ENCODE measurements around the gene ADAMTSL3.

ADAMTSL3 gene

DNA sequence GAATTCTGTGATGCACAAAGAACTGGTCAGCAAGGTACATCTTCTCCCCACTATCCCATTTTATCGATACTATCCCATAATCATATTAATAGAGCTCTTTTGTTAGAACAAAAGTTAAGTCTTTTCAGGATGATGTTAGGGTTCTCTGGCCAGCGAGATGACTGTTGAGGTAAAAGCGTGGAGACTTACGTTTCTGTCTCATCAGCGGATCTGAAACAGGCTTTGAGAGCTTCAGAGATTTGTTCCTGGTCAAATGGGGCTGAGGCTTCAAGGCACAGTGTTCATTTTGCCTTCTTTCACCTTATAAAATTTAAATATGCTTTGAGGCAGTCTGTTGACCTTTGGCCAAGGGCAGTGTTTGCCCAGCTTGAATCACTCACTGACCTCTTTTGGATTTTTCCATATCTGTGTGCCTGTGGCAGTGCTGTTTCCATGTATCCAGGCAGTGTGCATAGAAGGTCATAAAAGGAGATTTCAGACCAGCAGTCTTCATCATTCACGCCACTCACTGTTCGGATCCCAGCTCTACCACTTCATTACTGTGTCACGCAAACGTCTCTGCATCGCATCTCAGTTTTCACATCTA lies 3.1 kb downstream of the ADAMTSL3 start:
- TF ChIP-seq CTCF (conservative IDR thresholded peaks at IDR 0.05) (no peak), ZFX (IDR thresholded peaks at IDR 0.05) (no peak)
- H3K27ac ChIP-seq, result peak overlapping the region; percentile 54; the same call in 1 of the 2 replicates

DNA sequence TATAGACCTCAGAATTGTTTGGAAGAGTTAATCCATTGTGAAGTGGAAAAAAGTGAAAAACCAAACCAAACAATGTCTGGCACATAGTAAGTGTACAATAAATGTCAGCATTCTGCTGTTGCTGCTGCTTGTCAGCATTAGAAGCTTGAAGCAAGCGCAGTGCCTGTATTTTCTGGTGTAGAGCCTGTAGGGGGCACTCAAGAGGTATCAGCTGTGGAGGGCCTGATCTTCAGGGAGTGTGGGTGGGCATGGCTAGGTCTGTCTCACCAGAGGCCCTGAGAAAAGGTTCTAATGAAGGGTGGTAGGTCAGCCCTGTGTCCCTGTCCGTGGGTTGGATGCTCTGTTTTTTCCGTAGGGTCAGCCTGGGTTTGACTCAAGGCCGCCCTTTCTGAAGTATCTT lies 3.6 kb downstream of the ADAMTSL3 start:
- H3K27ac ChIP-seq, result peak overlapping the region; percentile 54
- peak; percentile 42 for TF ChIP-seq CTCF (conservative IDR thresholded peaks at IDR 0.05)
- no peak for TF ChIP-seq ZFX (IDR thresholded peaks at IDR 0.05)

DNA sequence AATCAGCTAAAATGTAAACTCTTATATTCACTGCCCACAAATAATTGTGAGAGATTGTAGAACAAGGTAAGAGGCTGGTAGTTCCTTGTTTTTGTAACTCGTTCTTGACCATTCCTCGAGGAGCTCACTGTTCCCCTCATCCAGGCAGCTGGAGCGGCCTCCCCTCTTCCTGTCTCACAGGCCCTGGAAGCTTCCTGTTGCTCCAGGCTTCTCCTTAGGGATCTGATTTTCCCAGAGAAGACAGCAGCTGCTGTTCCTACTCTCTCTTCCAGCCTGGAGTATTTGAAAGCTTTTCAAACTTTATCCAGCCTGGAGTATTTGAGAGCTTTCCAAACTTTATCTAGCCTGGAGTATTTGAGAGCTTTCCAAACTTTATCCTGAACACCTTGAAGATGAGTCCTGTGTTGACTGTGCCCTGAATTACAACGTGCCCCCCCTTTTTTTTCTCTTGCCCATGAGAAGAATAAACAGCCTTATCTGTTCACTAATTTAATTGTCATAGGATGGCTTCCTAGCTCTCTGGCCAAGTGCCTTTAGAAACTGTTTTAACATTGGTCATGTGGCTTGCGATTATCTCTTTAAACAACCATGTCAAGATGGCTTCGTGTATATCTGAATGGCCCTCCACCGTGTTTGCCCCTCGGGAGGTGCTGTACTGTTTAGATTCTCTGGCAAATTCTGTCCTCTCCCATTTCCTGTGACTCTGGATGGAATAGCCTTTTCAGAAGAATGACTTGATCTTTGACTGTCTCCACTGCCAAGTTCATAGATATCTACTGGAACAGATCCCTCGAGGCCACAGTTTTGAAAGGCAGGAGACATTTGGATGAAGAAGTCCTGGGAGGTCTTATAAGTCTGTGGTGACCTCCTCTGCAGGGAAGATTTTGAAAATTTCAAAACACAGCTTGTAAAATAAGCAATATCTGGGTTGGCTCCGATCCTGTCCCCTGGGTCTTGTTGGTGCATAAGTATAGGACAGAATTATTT lies 4.8 kb downstream of the ADAMTSL3 start:
- H3K27ac ChIP-seq, result peak overlapping the region; percentile 54
- TF ChIP-seq CTCF (conservative IDR thresholded peaks at IDR 0.05) (no peak), ZFX (IDR thresholded peaks at IDR 0.05) (no peak)

DNA sequence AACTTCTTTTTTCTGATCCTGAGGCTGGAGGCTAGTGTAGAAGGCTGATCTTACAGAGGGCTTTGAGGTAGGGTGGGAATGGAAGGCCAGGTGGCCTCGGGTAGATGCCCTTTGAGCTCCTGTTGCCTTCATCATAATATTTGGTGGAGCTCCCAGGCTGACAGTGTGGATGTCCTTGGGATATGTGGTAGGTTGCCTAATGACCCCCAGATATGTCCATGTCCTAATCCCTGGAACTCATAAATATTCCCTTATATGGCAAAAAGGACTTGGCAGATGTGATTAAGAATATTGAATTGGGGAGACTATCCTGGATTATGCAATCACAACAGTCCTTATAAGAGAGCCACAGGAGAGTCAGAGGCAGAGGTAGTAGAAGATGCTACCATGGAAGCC lies 5.5 kb downstream of the ADAMTSL3 start:
- peak overlapping the region; percentile 54; the same call in 1 of the 2 replicates for H3K27ac ChIP-seq
- TF ChIP-seq CTCF (conservative IDR thresholded peaks at IDR 0.05), result no peak
- no peak for TF ChIP-seq ZFX (IDR thresholded peaks at IDR 0.05)

DNA sequence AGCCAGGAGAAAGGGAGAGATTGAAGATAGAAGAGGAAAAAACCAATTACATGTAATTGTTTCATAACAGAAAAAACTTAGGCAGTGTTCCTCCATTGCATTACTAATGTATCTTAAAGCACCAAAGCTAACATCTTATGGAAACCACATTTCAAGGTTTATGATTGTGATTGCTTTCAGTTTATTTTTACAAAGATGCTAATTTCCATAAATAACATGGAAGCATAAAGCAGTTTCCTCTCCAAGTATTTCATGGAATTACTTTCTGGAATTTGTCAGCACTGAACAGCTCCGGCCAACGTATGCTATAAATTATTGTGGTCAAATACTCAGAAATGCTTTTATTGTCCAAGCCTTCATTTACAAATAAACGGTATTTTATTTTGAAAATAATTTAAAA lies 11.6 kb downstream of the ADAMTSL3 start:
- no peak overlapping the region for H3K27ac ChIP-seq
- TF ChIP-seq CTCF (conservative IDR thresholded peaks at IDR 0.05) (no peak), ZFX (IDR thresholded peaks at IDR 0.05) (no peak)

DNA sequence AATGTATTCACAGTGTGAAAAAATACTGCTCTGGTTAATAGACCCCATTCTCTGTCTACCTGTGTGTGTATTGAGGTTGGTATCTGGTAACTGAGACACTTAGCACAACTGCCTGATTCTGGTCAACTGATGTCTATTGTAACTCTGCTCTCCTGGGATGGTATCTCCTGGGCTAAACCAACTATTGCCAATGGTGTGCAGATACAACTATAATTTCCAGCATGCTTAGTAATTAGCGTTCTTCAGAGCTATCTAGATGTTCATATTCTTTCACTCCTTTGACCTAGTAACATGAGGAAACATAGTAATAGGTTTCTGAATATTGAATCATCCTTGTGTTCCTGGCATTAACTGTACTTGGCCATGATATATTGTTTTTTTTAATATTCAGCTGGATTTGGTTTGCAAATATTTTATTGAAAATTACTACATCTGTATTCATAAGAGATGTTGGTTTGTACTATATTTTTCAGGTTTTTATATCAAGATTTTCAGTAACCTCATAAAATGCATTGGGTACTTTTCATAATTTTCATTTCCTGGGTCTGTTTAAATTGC lies 16.8 kb downstream of the ADAMTSL3 start:
- TF ChIP-seq CTCF (conservative IDR thresholded peaks at IDR 0.05) (no peak), ZFX (IDR thresholded peaks at IDR 0.05) (no peak)
- H3K27ac ChIP-seq, result no peak overlapping the region

DNA sequence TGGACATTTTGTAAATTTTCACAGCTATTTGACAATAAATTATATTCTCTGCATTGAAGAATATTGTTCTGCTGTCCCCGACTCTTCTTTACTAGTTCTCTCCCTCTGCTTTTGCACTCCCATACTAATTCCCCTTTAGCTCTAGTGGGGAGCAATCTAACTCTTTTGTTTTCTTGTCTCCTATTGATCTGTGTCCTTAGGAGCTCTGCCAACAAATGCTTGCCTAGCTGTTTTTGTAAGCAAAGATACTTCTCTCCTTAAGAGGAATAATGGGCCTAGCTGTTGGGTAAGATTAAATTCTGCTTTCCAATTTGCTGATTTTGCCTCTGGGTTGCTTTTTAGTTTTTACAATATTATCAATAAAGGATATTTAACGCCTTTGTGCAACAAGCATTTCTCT lies 17.7 kb downstream of the ADAMTSL3 start:
- no peak for TF ChIP-seq CTCF (conservative IDR thresholded peaks at IDR 0.05)
- no peak for TF ChIP-seq ZFX (IDR thresholded peaks at IDR 0.05)
- H3K27ac ChIP-seq, result no peak overlapping the region

Data from C4-2B (cell line).